Dedifferentiated amniotic fluid mesenchymal stem cell (primary cell): ENCODE results near the gene PRKAR1B.
"Not testable (repeated sequence)": the region's sequence is repeated elsewhere in the genome, so short reads cannot be mapped to it uniquely, and the experiment has no call there.

ENCODE experiments used
- DNase-seq: peaks from one replicate; pipeline ENCODE4 v3.0.0-alpha.2; 2016; ENCODE audit errors: extremely low spot score

The PRKAR1B gene

DNA sequence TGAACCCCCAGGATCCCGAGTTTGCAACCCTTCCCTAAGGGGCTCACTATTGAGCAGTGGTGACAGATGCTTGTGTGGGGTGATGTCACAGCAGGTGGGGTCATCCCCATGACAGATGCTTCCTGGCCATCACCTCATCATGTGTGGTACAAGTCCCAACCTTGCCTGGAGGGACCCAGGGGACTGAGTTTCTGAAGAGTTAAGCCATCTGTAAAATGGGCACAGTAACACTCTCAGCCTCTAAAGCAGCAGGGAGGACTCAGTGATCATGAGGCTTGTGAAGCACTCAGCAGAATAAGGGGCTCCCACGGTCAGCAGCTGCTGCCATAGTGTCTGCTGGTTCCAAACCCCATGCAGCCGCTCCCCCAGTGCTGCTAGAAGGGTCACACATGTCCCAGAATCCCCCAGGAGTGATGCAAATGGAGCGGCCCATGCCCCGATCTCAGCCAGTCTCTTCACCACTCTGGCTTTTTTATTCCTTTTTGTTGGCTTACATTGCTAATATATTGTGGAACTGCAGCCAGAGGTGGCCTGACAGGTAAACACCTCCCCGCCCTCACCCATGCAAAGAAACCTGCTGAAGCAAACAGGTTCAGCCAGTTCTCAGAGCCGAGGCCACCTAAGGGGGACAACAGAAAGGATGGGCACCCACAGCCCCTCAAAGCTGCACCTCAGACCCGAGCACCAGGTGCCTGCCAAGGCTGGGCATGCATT, 105.4 kb downstream of the PRKAR1B start:
- DNase-seq, result no peak

DNA sequence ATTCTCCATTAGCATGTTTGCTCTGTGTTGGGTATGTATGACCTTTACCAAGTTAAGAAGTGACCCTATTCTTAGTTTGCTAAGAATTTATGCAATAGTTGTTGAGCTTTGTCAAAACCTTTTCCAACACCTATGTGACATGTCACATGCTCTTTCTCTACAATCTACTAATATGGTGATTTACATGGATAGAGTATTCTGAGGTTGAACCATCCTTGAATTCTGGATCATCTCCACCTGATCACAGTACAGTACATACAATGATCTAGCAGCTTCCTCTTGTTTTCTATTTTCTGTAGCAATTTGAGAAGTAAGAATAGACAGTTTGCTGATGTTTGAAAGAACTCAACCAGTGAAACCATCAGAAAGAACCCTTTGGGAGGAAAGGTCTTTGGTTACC, 106.2 kb downstream of the PRKAR1B start:
- no peak for DNase-seq

DNA sequence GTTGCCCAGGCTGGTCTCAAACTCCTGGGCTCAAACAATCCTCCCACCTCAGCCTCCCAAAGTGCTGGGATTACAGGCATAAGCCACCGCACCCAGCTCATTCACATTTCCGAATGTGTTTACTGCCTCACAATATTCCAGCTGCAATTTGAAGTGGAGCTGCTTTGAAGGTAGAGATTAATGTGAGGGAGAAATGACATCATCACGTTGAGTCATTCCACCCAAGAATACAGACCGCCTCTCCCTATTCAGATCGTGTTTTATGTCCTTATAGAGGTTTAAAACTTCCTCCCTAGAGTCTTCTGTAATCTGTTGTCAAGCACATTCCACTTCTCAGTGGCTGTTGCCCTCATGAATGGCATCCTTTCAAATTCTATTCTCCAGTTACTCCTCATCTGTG, 107.0 kb downstream of the PRKAR1B start:
- no peak for DNase-seq

DNA sequence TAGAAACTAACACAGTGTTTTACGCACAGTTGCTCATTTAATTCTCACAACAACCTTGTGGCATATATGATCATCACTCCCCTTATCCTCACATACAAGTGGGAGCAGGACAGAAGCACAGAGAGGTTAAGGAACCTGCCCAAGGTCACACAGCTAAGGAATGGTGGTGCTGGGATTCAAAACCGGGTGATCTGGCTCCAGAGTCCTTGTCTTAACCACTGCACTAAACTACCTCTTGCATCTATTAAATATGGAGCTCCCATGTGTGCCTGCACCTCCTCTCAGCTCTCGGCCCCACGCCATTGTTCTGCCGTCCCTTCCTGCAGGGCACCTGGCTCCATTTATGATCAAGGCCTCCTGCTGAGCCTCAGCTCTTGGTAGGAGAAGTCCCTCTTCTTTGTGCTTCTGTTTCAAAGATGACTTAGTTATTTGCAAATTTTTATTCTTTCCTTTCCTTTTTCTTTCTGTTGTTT, 107.7 kb downstream of the PRKAR1B start:
- DNase-seq, result no peak

DNA sequence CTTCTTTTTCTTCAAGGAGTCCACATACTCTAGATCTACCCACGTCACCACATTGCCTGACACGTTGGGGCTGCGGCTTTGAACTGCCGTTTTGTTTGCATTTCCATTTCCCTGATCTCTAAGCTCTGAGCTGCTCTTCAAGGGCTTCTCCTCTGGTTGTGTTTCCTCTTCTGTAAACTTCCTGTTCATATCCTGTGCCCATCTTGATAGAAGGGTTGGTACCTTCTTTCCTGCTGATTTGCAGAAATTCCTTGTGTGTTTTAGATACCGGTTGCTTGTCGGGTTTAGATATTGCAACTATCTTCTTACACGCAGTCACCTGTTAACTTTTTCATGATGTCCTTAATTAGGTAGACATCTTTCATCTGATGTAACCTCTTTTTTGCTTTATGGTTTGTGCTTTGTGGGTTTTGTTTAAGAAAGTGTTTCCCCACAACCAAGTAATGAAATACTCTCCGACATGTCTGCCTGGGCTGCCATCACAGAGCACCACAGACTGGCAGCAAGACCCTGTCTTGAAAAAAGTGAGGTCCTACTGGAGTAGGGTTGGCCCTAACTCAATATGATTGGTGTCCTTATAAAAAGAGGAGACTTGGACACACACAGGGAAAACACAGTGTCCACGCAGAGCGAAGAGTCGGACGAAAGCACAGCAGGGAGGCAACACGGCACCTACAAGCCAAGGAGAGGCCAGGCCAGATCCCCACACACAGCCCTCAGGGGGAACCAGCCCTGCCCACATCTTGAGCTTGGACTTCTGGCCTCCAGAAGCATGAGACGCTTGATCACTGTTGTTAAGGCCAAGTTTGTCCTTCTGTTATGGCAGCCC, 108.3 kb downstream of the PRKAR1B start:
- no peak for DNase-seq

DNA sequence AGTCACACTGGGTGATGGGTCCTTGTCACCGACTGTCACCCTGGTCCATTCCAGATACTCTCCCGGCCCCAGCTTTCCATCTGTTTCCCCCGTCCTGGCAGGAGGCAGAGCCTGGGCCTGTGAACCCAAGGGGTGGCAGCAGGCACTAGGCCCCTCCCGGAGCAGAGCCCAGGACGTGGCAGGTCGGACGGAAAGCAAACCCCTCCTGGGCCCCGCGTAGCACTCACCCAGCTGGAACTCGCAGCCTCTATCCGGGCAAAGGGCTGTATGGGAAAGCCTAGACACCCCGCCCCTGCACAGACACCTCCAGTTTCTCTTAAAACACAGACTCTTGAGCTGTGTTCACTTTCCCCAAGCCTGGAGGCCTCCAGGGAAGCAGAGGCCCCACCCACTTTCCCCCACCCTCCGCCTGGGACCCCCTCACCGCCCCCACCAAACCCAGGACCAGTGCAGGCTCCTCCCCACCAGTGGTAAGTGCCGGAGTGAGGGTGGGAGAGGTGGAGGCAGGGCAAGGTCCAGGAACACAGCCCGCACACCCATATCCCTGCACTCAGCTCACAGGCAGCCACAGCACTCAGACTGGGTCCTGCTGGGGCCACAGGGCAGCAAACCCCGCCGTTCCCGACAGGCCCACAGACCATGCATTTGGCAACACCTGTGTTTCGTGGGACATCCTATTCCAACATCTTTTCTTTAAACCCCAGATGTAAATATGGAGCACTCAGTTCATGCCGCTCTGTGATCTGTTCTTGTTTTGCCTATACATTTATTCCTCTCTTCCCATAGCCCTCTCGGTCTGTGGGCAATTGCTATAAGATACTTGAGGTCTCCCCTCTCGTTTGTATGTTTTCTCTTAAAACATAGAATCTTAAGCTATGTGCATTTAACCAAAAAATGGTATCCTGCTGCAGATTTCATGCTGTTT, 109.2 kb downstream of the PRKAR1B start:
- DNase-seq, result no peak

DNA sequence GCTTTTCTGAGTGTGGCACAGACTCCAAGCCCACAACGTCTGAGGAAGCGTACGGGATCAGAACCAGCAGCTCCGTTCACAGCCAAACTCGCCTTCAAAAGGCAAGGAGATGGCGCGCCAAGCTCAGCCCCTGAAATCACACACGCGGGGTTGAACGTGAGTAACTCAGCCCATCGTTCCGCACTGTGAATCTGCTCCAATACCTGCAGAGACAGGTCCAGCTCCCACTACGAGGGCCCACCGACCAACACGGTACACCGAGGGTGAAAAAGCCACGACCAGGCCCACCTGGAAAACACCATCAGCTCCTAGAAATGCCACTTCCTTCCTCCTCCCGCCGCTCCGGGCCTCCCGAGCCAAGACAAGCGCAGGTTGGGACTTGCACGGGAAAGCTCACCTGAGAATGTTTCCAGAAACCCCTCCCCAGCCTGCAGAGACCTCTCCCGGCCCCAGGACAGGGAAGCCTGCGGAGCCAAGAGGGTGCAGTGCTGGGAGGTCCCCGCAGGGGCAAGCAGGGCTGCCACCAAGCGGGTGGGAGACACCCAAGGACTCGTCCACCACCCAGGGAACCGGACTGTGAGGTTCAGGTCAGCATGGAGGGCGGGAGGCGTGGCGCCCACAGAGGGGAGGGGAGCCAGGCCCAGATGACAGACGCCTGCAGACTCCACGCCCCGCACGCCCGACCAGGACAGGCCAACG, 113.5 kb downstream of the PRKAR1B start:
- no peak for DNase-seq

DNA sequence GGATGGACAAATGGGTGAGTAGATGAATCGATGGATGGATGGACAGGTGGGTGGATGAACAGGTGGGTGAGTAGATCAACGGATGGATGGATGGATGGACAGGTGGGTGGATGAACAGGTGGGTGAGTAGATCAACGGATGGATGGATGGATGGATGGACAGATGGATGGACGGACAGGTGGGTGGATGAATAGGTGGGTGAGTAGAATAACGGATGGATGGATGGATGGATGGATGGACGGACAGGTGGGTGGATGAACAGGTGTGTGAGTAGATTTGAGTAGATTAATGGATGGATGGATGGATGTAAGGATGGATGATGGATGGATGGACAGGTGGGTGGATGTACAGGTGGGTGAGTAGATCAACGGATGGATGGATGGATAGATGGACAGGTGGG, 115.2 kb downstream of the PRKAR1B start:
- DNase-seq, result not testable (repeated sequence)

DNA sequence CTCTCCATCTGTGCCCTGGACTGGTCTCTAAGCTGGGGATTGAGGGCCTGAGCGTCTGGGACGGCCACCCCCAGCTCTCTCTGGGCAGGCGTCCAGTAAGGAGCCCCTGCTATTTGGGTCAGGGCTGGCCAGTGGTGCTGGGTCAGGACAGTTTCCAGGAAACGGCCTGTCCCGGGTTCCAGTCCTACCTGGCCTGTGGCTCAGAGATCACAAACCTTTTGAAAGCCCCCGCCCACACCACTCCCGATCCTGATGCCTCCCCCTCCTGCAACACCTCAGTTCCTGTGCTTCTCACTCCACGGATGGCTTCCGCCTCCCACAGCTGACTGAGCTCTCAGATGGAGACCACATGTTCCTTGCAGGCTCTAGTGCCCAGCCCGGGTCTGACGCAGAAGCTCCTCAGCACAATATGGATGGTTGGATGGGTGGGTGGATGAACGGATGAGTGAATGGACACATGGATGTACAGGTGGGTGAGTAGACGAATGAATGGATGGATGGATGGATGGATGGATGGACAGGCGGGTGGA, 115.7 kb downstream of the PRKAR1B start:
- no peak for DNase-seq

DNA sequence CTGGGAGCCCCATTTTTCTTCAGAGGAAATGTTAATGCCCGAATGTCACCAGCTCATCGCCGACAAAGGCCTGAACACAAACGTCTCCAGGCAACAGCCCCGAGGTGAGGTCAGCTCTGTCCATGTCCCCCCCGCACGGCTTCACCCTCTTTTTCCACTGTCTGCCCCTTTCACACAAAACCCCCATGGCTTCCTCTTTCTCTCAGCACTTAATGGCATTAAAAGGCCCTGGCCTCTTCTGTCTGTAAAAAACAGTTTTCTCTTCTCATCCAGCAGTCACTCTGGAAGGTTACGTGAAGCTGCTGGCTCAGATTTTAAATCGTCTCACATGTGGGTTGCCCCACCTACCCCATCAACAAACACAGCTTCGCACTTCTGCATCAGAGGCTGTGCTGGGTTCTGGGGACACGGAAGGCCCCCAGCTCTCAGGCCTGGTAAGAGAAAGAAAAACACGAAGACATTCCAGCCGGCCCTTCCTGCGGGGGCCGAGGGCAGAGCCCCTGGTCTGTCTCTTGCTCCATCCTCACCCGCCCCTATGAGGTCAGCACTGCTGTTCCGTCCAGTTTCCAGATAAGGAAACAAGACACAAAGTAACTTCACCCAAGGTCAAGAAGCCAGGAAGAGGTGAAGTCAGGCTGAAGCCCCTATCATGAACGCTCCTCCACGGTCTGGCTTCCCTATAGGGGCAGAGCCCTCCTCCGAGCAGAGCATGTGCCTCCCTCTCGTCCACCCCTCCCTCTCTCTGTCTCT, 116.4 kb downstream of the PRKAR1B start:
- no peak for DNase-seq

DNA sequence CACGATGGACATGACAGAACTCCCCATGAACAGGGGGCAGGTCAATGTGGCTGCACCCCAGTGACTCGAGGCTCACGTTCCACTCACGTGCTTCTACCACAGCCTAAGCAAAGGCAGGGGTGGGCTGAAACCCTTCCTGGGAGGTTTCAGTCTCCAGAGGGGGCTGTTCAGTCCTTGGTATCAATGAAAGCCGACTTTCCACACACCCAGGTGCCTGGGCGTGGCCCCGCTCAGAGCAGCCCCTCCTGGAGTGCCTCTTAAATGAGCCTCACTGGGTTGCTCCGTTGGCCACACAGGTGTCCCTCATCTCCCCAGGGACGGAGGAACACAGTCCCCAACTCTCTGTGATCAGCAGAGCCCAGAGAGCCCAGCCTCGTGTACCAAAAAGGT, 116.9 kb downstream of the PRKAR1B start:
- no peak for DNase-seq

DNA sequence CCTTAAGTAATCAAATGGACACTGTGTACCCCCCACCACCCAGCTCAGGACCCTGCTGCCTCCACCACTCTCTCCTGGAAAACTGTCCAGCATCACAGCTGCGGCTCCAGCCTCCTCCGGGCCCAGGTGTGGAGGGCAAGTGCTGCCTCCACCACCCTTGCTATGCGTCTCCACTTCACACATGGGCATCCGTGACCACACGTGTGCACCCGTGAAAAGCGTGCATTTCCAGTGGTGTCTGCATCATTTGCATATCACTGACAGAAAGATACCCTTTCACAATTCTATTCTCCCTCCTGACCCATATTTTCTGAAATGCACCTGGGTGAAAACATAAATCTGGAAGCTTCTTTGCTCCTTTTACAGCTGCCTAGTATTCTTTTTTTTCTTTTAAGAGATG, 117.7 kb downstream of the PRKAR1B start:
- DNase-seq, result no peak

DNA sequence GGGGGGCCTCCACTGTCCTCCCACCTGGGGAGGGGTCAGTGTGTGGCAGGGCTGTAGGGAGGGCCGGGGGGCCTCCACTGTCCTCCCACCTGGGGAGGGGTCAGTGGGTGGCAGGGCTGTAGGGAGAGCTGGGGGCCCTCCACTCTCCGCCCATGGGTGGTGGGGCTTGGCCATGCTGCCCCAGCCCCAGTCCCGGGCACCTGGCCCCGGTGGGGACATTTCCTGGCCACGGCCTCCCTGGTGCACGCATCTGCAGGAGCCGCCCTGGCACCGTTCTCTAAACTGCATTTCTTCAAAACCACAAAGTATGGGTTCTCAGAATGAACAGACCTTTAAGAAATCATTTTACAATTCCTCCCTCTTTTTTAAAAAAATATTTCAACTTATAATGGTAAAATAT, 118.1 kb downstream of the PRKAR1B start:
- no peak for DNase-seq

DNA sequence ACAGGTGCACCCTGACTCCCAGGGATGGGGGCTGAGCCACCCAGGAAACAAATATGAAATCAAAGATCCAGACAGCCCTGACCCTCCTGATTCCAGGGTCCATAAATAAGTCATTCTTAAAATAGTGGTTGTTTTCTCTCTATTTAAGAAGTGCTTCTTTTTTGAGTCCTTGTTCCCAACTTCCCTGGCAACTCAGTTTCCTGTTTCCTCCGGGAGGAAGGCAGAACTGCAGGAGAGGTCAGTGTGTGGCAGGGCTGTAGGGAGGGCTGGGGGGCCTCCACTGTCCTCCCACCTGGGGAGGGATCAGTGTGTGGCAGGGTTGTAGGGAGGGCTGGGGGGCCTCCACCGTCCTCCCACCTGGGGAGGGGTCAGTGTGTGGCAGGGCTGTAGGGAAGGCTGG, 118.7 kb downstream of the PRKAR1B start:
- no peak for DNase-seq

DNA sequence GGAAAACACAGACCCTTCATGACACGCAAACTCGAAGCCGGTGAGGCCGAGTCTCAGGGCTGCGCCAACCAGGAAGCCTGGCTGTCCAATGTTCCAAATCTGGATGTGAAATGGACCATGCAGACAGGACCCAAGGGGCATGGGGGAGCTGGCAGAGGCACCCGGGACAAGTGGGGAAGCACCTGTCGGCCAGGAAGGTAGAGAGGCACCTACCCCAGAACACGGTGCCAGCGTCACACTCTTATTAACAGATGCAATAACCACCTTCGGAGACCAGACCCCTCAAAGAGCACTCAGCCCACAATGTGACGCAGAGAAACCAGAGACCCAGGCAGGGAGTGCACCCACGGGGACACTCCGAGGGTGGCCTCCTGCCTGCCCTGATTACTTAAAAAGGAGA, 119.1 kb downstream of the PRKAR1B start:
- DNase-seq, result no peak

DNA sequence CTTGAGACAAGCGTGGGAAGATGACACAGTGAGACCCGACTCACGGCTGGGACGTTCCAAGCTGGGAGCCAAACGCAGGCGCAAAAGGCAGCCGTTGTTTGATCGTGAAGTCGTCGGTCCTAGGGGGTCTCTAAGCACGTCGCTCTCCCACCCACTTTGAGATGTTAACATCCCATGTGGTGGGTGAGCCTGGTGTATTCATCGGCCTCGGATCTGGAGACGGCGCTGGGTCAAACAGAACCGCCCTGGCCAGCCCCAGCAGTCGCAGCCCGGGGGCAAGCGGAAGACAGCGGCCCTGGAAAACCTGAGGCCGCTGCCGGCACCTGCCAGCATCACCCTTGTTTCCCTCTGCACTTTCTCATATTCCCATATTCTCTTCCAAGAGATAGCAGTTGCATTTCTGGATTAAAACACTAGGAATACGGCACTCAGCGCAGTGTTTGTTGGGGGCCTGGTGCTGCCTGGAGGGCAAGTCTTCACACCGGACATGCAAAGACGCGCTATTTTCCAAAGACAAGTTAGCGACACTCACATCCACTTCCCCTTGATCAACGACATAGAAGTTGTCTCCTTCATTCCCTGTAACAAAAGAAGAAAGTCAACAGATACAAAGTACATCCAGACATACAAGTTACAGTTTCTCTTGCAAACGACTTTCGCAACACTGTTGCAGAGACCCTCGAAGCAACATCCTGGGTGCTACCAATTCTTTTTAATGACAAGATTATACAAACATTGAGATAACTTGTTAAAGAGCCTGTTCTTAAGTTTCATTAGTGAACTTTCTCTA, 121.2 kb downstream of the PRKAR1B start:
- no peak for DNase-seq

DNA sequence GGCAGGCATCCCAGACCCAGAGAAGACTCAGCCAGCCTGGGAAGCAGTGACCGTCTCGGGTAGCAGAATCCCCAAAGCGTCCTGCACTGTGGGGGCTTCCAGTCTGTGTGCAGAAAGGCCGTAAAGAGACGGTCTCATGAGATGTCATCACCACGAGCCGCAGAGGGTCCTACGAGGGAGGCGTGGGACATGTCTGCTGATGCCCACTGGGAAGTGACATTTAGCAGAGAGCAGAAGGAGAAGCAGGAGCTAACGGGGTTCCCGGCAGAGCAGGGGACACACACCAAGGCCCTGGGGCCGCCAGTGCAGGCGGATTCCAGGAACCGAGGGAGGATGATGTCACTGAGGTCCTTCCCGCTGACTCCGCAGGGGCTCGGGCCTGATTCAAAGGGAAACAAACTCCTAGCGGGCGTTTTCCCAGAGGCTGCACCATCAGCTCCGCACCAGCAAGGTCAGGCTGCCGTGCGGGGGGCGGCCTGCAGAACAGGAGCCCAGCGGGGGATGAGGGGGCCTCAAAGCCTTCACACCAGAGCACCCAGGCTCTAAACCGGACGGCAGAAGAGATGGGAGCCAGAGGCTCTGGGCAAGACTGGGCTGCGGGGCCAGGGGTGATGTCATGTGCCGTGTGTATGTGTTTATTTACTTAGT, 122.1 kb downstream of the PRKAR1B start:
- DNase-seq, result no peak

DNA sequence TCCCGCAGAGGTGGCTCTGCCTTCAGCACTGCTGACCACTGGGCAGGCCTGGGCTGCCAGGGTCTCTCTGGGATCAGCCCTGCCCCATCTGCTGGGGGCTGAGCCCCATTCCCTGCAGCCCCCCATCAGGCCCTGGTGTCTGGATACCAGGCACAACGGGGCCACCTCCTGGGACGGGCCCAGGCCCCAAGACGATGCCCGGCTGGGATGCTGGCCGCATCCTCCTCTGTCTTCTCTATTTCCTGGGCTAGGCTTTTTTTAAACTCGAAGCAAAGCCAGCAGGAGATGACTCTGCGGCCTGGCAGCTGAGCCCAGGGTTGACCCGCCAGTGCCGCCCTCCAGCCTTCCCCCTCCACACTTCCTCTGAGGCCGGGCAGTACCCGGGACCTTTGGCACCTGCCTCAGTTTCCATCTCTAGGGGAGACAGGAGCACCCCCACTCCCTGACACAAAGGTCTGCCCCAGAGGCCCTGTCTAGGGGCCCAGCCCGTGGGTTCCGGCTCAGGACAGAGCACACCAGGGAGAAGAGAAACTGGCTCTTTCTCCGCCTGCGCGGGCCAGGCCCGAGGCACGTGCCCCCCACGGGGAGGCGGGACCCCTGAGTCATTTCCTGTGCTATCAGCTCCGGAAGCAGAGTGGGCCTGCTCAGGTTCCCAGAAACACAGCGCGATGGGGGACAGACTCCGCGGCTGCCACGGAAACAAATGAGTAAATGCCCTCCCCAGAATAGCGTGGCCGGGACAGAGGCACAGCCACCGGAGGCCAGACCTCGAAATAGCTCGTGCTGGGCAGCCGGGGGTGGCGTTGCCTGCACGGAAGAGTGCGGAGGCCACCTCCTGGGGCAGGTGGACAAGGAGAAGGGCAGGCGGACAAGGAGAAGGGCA, 122.8 kb downstream of the PRKAR1B start:
- DNase-seq, result peak; percentile 64
